Measurements from ENCODE around the gene MED9. TPM values are rescaled to one million over a fixed set of nuclear protein-coding genes. Genes with fewer than 3 reads are reported as not detected.

MED9 gene
- total and polyA plus RNA-seq, 2 donors (not counting 3 experiments of a cell fraction or from before 2014, with no cell fraction given), result 15.1 to 18.2 TPM

DNA sequence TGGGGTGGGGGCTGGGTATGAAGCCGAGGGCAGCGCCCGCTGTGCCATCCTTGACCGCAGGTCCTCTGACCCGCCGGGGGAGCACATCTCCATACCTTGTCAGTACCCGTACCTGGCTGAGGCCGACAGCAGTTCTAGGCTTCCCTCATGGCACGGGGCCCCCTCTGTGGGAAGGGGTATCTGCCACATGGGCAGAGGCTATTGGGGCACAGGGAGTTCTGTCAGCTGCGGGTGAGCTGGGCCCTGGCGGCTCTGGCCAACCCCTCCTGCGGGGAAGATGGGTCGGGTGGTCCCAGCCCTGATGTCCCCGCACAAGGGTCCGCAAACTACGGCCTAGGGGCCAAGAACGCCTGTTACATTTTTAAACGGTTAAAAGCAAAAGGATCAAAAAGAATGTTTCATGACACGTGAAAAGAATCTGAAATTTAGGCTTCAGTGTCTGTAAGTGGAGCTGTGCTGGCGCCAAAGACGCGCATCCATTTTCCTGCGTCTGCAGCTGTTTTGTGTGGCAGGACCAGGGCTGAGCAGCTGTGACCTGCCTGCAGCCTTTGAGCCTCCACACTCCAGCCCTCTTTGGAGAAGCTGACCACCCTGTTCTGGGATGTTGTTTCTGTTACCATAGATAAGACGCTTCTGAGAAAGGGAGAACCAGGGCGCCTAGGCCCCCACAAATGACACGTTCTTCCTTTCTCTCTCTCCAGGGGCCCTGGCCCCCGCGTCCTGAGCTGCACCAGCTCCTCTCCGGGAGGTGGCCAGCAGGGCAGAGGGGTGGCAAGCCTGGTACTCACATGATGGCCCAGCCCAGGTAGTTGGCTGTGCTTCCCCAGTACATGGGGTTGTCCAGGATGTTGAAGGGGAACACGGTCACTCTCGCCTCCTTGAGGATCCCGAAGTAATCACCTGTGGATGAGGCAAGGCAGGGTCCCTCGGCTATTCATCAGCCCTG lies 32.1 kb downstream of the MED9 start:
- no peak overlapping the region for H3K27ac ChIP-seq (ENCODE audit: insufficient read depth, low read depth, low read length)
- no peak overlapping the region for H3K9ac ChIP-seq (replicated peaks; ENCODE audit: extremely low read depth, insufficient read depth, low read length)
- H3K9me3 ChIP-seq (replicated peaks; ENCODE audit: control insufficient read depth, insufficient read depth, low read length), result no peaks in the 10 kb centered on the region
- H4K20me1 ChIP-seq (replicated peaks; ENCODE audit: control insufficient read depth, extremely low read depth, insufficient read depth, low read length), result no peaks in the 10 kb centered on the region
- intact Hi-C loops (cut with micrococcal nuclease), result no loop called here
- no peak overlapping the region for H3K4me3 ChIP-seq (replicated peaks in 1 of 3; ENCODE audit: insufficient read depth in 1 of 3, low read depth in 1 of 3, low read length in 3 of 3)
- DNase-seq (ENCODE audit: low read depth, low spot score) (no peak), FAIRE-seq (no peak)
- H3K9me1 ChIP-seq (replicated peaks; ENCODE audit: control insufficient read depth, extremely low read depth, insufficient read depth, low read length), result no peaks in the 10 kb centered on the region
- no TSS peak for BruUV-seq (replicated peaks)
- H3K36me3 ChIP-seq (ENCODE audit: control insufficient read depth in 2 of 2, extremely low read depth in 1 of 2, insufficient read depth in 2 of 2, low read length in 2 of 2), result no peaks in the 10 kb centered on the region
- dilution Hi-C loops (cut with MboI; ENCODE audit: extremely low pct_ligation_motif_present, low sequenced_read_pairs), result no loop called here
- ChIA-PET CTCF (interaction anchor here (0.9 to 4.5 kb wide), 2 partner anchors 12 to 105 kb away, joined by 4 to 37 read pairs; partner anchors contain the start of gene RASD1), POLR2A (no interaction called here)
- H3K4me1 ChIP-seq (ENCODE audit: control insufficient read depth, extremely low read depth, insufficient read depth, low read length), result no peaks in the 10 kb centered on the region
- TF ChIP-seq, protein P1, sequence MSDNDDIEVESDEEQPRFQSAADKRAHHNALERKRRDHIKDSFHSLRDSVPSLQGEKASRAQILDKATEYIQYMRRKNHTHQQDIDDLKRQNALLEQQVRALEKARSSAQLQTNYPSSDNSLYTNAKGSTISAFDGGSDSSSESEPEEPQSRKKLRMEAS (IDR thresholded peaks at IDR 0.05; ENCODE audit: insufficient read depth, insufficient read length), result no peak
- TF ChIP-seq POLR2AphosphoS5 (IDR thresholded peaks at IDR 0.05; ENCODE audit: insufficient read depth, low read depth, low read length), result no peak
- TF ChIP-seq, protein P2, sequence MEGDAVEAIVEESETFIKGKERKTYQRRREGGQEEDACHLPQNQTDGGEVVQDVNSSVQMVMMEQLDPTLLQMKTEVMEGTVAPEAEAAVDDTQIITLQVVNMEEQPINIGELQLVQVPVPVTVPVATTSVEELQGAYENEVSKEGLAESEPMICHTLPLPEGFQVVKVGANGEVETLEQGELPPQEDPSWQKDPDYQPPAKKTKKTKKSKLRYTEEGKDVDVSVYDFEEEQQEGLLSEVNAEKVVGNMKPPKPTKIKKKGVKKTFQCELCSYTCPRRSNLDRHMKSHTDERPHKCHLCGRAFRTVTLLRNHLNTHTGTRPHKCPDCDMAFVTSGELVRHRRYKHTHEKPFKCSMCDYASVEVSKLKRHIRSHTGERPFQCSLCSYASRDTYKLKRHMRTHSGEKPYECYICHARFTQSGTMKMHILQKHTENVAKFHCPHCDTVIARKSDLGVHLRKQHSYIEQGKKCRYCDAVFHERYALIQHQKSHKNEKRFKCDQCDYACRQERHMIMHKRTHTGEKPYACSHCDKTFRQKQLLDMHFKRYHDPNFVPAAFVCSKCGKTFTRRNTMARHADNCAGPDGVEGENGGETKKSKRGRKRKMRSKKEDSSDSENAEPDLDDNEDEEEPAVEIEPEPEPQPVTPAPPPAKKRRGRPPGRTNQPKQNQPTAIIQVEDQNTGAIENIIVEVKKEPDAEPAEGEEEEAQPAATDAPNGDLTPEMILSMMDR (IDR thresholded peaks at IDR 0.05; ENCODE audit: extremely low read depth in 1 of 2, insufficient read depth in 1 of 2, low read depth in 1 of 2, low read length in 2 of 2), result no peak
- no peak for TF ChIP-seq GATA2 (IDR thresholded peaks at IDR 0.05; ENCODE audit: insufficient read depth, insufficient read length, low read depth, low read length)
- no peak for TF ChIP-seq EZH2 (IDR thresholded peaks at IDR 0.05; ENCODE audit: borderline replicate concordance, low read depth, low read length, severe bottlenecking)
- no peak for TF ChIP-seq POLR2A (IDR thresholded peaks at IDR 0.05; ENCODE audit: low read depth, low read length)
- TF ChIP-seq FOS (IDR thresholded peaks at IDR 0.05; ENCODE audit: borderline replicate concordance, insufficient read depth, low read length), result no peak
- no peak for TF ChIP-seq MYC (IDR thresholded peaks at IDR 0.05; ENCODE audit: low read depth, low read length)
- TF ChIP-seq JUN (IDR thresholded peaks at IDR 0.05; ENCODE audit: borderline replicate concordance, insufficient read depth, insufficient read length, low read depth), result no peak
- no peak overlapping the region for H2AFZ ChIP-seq (ENCODE audit: low read depth, low read length)
- H3K4me2 ChIP-seq (ENCODE audit: insufficient read depth, low read length), result no peak overlapping the region
- H3K27me3 ChIP-seq (ENCODE audit: control insufficient read depth in 2 of 2, insufficient read depth in 2 of 2, low read length in 2 of 2), result no peaks in the 10 kb centered on the region
- H3K79me2 ChIP-seq (ENCODE audit: control insufficient read depth, insufficient read depth, low read length), result no peaks in the 10 kb centered on the region

Measured in endothelial cell of umbilical vein (primary cell).